ENCODE data around the gene NXF1.
A peak's percentile ranks its signal among the peaks of the same experiment; 100 is the strongest.

DNA sequence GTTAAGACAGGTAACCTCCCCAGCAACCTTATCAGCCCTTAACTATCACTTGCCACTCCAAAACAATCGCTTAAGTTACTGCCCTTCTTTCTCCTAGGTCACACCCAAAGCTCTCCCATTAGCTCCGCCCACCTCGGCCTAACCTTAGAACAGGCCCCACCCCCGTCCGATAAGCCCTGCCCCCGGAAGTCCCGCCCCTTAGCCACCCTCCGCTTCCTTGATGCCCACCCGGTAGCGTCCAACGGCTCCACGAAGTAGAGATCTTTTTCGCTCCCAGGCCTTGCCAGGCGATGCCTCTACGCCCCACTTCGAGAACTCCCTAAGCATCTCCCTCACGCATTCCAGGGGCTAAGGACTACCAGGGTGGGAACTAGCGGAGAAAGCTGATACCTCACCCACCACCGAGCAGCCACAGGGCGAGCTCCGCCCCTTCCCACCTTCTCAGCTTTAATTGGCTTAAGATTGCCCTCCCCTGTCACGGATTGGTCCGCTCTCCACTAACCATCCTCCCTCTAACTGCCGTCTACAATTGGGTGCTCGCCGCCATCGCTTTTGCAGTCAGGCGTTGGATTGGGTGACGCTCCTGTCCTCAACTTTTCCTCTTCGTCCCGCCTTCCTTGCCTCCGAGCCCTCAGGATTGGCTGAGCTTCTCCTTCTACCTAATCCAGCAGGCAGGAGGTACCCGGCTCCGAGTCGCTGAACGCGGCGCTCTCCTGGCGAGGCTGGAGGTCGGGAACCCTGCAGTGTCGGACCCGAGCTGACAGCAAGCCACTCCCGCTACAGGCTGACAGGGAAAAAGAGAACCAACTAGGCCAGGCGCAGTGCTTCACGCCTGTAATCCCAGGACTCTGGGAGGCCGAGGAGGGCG, 51.3 kb downstream of the NXF1 start, which contains the start of gene ZBTB3:
- TF ChIP-seq, protein P1, sequence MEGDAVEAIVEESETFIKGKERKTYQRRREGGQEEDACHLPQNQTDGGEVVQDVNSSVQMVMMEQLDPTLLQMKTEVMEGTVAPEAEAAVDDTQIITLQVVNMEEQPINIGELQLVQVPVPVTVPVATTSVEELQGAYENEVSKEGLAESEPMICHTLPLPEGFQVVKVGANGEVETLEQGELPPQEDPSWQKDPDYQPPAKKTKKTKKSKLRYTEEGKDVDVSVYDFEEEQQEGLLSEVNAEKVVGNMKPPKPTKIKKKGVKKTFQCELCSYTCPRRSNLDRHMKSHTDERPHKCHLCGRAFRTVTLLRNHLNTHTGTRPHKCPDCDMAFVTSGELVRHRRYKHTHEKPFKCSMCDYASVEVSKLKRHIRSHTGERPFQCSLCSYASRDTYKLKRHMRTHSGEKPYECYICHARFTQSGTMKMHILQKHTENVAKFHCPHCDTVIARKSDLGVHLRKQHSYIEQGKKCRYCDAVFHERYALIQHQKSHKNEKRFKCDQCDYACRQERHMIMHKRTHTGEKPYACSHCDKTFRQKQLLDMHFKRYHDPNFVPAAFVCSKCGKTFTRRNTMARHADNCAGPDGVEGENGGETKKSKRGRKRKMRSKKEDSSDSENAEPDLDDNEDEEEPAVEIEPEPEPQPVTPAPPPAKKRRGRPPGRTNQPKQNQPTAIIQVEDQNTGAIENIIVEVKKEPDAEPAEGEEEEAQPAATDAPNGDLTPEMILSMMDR (optimal IDR thresholded peaks at IDR 0.05 in 1 of 3, IDR thresholded peaks at IDR 0.05 in 1 of 3, conservative IDR thresholded peaks at IDR 0.05 in 1 of 3; ENCODE audit: extremely low read depth in 1 of 3, insufficient read depth in 2 of 3, low read length in 3 of 3): peak in 1 of 3 experiments; percentile 4
- TF ChIP-seq EZH2 (IDR thresholded peaks at IDR 0.05; ENCODE audit: low read length): no peak
